Sigmoid colon (tissue), 3 donors: Measurements from ENCODE around the gene TMEM30A.

Source experiments
- CTCF ChIP-seq, 4 experiments: fragments of 450-650 bp in 3 of 4; fragments of 200-600 bp in 1 of 4; IDR thresholded peaks; one replicate each; pipeline ENCODE4 v1.5.1; 2016 to 2019; ENCODE audit warnings: antibody characterized with exemption in 4 of 4, mild to moderate bottlenecking in 3 of 4, moderate library complexity in 2 of 4
- POLR2A ChIP-seq, 2 donors: fragments of 450-650 bp; IDR thresholded peaks; one replicate each; pipeline ENCODE4 v1.6.1; 2016; ENCODE audit warnings: antibody characterized with exemption in 2 of 2, mild to moderate bottlenecking in 2 of 2, moderate library complexity in 2 of 2

DNA sequence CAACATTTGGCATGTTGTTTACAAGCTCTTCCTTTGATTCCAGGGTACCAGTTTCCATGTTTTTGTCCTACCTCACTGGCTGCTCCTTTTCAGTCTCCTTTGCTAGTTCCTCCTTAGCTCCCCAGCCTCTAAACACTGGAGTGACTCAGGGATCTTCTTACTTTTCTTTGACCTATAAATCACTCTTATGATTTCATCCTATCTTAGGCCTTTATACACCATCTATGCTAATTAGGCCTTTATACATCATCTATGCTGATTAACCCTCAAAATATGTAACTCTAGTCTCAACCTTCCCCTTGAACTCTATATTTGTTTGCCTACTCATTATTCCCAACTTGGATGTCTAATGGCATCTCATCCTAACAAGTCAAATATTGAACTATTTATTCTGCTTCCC is 9.5 kb downstream of the TMEM30A start:
- TF ChIP-seq POLR2A (IDR thresholded peaks at IDR 0.05) (no peak), CTCF (IDR thresholded peaks at IDR 0.05) (no peak)
